ENCODE results near the gene SLC6A14. TPM values are rescaled to one million over a fixed set of nuclear protein-coding genes. Genes with fewer than 3 reads are reported as not detected.

The SLC6A14 gene
- total RNA-seq, 2 donors from 2014 or later, result not detected

DNA sequence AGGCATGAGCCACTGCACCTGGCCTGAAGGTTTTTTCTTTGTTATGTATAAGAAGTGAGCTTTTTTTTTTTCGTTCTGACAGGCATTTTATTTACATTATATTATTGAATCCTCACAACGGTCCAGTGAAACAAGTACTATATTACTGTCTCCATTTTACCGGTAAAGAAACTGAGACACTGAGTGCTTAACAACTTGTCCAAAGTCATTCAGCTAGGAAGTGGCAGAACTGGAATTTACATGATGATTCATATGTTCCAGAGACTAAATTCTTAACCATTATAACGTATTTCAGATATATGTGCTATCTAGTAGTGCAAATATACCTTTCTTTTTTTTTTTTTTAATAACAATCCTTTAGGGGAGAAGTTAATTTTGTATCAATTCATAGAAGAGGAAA is 18.4 kb upstream of the SLC6A14 start:
- no peaks in the 10 kb centered on the region for H3K36me3 ChIP-seq
- H3K9me3 ChIP-seq, result no peaks in the 10 kb centered on the region
- no peaks in the 10 kb centered on the region for H3K27me3 ChIP-seq
- no peak for DNase-seq (ENCODE audit: low spot score)
- no peaks in the 10 kb centered on the region for H3K4me1 ChIP-seq
- no peak overlapping the region for H3K27ac ChIP-seq
- no peak overlapping the region for H3K4me3 ChIP-seq
- TF ChIP-seq, protein P1, sequence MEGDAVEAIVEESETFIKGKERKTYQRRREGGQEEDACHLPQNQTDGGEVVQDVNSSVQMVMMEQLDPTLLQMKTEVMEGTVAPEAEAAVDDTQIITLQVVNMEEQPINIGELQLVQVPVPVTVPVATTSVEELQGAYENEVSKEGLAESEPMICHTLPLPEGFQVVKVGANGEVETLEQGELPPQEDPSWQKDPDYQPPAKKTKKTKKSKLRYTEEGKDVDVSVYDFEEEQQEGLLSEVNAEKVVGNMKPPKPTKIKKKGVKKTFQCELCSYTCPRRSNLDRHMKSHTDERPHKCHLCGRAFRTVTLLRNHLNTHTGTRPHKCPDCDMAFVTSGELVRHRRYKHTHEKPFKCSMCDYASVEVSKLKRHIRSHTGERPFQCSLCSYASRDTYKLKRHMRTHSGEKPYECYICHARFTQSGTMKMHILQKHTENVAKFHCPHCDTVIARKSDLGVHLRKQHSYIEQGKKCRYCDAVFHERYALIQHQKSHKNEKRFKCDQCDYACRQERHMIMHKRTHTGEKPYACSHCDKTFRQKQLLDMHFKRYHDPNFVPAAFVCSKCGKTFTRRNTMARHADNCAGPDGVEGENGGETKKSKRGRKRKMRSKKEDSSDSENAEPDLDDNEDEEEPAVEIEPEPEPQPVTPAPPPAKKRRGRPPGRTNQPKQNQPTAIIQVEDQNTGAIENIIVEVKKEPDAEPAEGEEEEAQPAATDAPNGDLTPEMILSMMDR (IDR thresholded peaks at IDR 0.05), result no peak

DNA sequence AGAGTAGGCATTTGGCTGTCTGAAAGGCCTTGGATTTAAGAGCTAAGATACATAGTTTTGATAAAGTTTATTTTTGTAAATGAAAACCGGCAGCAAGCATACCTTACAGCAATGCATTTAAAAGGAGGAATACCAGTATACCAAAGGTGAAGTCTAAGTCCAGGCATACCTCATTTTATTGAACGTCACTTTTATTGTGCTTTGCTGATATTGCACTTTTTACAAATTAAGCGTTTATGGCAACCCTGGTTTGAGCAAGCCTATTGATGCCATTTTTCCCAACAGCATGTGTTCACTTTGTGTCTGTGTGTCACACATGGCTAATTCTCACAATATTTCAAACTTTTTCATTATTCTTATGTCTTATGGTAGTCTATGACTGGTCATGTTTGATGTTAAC is 8.4 kb upstream of the SLC6A14 start:
- no peaks in the 10 kb centered on the region for H3K36me3 ChIP-seq
- H3K27ac ChIP-seq, result no peak overlapping the region
- no peak overlapping the region for H3K4me3 ChIP-seq
- H3K4me1 ChIP-seq, result no peaks in the 10 kb centered on the region
- no peak for DNase-seq (ENCODE audit: low spot score)
- TF ChIP-seq, protein P1 (IDR thresholded peaks at IDR 0.05), result no peak
- no peaks in the 10 kb centered on the region for H3K27me3 ChIP-seq
- no peaks in the 10 kb centered on the region for H3K9me3 ChIP-seq

DNA sequence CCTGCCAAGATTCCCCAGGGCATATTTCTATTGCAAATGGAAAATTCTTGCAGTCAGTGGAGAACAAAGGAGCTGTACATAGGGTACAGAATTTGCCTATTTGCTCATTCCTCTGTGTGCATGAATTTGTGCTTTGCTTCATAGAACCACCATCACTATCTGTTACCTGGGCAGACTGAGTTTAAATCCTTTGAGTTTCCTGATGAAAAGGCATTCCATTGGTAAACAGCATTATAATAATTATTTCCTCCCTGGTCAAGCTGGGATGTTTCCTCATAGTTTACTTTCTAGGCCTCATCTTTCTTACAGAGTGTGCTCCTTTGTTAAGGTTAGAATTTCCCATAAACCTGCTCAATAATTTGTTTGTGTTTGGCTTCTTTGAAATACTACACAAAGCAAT is 809 bp upstream of the SLC6A14 start:
- H3K36me3 ChIP-seq, result no peaks in the 10 kb centered on the region
- no peak overlapping the region for H3K4me3 ChIP-seq
- DNase-seq (ENCODE audit: low spot score), result no peak
- H3K9me3 ChIP-seq, result no peaks in the 10 kb centered on the region
- TF ChIP-seq, protein P1 (IDR thresholded peaks at IDR 0.05), result no peak
- H3K27me3 ChIP-seq, result no peaks in the 10 kb centered on the region
- H3K4me1 ChIP-seq, result no peaks in the 10 kb centered on the region
- no peak overlapping the region for H3K27ac ChIP-seq

DNA sequence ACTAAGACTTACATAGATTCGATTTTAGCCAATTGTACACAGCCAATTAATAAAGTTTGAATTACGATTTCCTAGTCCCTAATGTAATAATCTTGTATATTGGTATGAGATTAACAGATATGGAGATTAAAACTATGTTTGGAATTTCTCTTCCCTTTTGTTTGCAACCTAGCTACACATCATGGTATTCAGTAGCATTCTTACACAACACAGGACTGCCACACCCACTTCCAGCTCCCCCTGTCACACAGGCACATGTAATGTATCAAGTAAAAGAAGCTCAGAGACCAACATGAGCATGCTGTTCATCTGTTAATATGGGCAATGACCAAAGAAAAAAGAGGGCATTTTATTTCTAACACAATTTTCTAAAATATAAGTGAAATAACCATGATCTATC is 12.8 kb downstream of the SLC6A14 start:
- Histone ChIP-seq H3K27me3 (no peaks in the 10 kb centered on the region), H3K4me3 (no peak overlapping the region), H3K36me3 (no peaks in the 10 kb centered on the region), H3K9me3 (no peaks in the 10 kb centered on the region), H3K27ac (no peak overlapping the region), H3K4me1 (no peaks in the 10 kb centered on the region)
- DNase-seq (ENCODE audit: low spot score), result no peak
- TF ChIP-seq, protein P1 (IDR thresholded peaks at IDR 0.05), result no peak

DNA sequence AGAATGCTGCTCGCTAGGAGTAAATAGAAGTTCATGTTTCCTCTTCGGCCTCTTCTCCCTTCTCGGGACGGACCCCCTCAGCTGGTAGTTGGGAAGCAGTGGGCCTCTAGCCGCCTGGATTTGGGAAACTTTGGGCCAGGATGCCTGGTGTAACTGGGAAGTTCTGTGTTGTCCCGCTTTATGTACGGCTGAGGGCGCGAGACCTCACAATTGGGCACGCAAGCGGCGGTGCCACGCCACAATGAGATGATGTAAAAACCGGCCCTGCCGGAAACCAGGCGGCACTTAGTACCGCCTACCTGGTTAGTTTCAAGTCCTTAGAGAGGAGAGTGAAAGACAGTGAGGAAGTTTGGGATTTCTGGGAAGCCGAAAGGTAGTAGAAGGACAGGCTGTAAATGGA is 26.4 kb downstream of the SLC6A14 start, which contains the start of gene CT83:
TSS of gene CT83 (minus strand) at position 155 of the 400 bp plus-strand sequence. CDS start at position 35, 120 bp downstream.
- no peaks in the 10 kb centered on the region for H3K36me3 ChIP-seq
- H3K27me3 ChIP-seq, result no peaks in the 10 kb centered on the region
- H3K9me3 ChIP-seq, result no peaks in the 10 kb centered on the region
- H3K4me3 ChIP-seq, result no peak within 1 kb of the TSS
- no peak within 1 kb of the TSS for H3K27ac ChIP-seq
- TF ChIP-seq, protein P1 (IDR thresholded peaks at IDR 0.05), result no peak
- no peaks in the 10 kb centered on the region for H3K4me1 ChIP-seq
- DNase-seq (ENCODE audit: low spot score), result no peak

DNA sequence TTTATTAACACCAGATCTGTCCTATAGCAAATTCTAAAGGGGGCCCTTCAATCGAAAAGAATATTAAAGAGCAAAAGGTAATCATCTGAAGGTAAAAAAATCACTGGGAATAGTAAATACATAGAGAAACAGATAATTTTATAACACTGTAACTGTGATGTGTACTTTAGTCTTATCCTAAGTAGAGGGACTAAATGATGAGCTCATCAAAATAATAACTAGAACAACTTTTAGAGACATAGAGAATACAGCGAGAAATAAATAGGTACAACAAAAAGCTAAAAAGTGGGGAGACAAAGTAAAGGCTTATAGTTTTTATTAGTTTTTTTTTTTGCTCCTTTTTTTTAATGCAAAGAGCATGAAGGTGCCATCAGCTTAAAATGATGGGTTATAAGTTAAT is 43.7 kb downstream of the SLC6A14 start:
- TF ChIP-seq, protein P1 (IDR thresholded peaks at IDR 0.05), result no peak
- no peak overlapping the region for H3K4me3 ChIP-seq
- no peak overlapping the region for H3K27ac ChIP-seq
- no peaks in the 10 kb centered on the region for H3K4me1 ChIP-seq
- H3K9me3 ChIP-seq, result no peaks in the 10 kb centered on the region
- DNase-seq (ENCODE audit: low spot score), result no peak
- H3K36me3 ChIP-seq, result no peaks in the 10 kb centered on the region
- no peaks in the 10 kb centered on the region for H3K27me3 ChIP-seq

Measured in right atrium auricular region (tissue), 2 donors.